ENCODE data around the gene HMGB1. TPM values are rescaled to one million over a fixed set of nuclear protein-coding genes. Genes with fewer than 3 reads are reported as not detected.

The HMGB1 gene
- 100 to 1,000 TPM; 629 to 859 (median 662) TPM for polyA plus RNA-seq

- Mint-ChIP-seq H3K9me3 (peaks cover 0 to 2% (median 0%) of the 10 kb centered on the region in 6 donors), H3K27me3 (ENCODE audit: low read depth in 3 of 3) (peaks cover 16 to 19% (median 16%) of the 10 kb centered on the region in 3 donors), H3K4me1 (peaks cover 34 to 41% of the 10 kb centered on the region in 2 donors), H3K36me3 (peaks cover 6 to 18% (median 8%) of the 10 kb centered on the region in 3 donors), H3K27ac (peak within 1 kb of the TSS; percentile 94 to 100 (median 98)), H3K4me3 (peak within 1 kb of the TSS; percentile 94 to 98 (median 97))
- peak; percentile 96 to 97 (median 96) for DNase-seq
These were observed at the start of gene HMGB1 for GRCh38 chr13:30465593-30466357. Gene HMGB1 (minus strand): TSS chr13:30465936. CDS start chr13:30463680, 2,256 bp downstream.

- Mint-ChIP-seq H3K27ac (no peak overlapping the region), H3K4me3 (no peak overlapping the region), H3K4me1 (no peaks in the 10 kb centered on the region), H3K9me3 (no peaks in the 10 kb centered on the region), H3K27me3 (ENCODE audit: low read depth in 3 of 3) (peaks cover 2 to 4% (median 4%) of the 10 kb centered on the region in 3 donors), H3K36me3 (no peaks in the 10 kb centered on the region)
- DNase-seq: no peak
These were observed 45.2 kb upstream of the HMGB1 start for GRCh38 chr13:30510811-30511371.

GRCh38 chr13:30510091-30510490 is 44.4 kb upstream of the HMGB1 start:
- H3K4me1 Mint-ChIP-seq: no peaks in the 10 kb centered on the region
- no peak overlapping the region for H3K4me3 Mint-ChIP-seq
- H3K36me3 Mint-ChIP-seq: no peaks in the 10 kb centered on the region
- peaks cover 4 to 6% (median 4%) of the 10 kb centered on the region in 3 donors for H3K27me3 Mint-ChIP-seq (ENCODE audit: low read depth in 3 of 3)
- no peak for DNase-seq
- H3K9me3 Mint-ChIP-seq: no peaks in the 10 kb centered on the region
- no peak overlapping the region for H3K27ac Mint-ChIP-seq

GRCh38 chr13:30509254-30510050 is 43.7 kb upstream of the HMGB1 start:
- H3K27me3 Mint-ChIP-seq (ENCODE audit: low read depth in 3 of 3): peaks cover 0 to 6% (median 4%) of the 10 kb centered on the region in 3 donors
- no peaks in the 10 kb centered on the region for H3K9me3 Mint-ChIP-seq
- no peak overlapping the region for H3K27ac Mint-ChIP-seq
- no peaks in the 10 kb centered on the region for H3K4me1 Mint-ChIP-seq
- DNase-seq: no peak
- no peaks in the 10 kb centered on the region for H3K36me3 Mint-ChIP-seq
- H3K4me3 Mint-ChIP-seq: no peak overlapping the region

GRCh38 chr13:30504081-30504480 is 38.3 kb upstream of the HMGB1 start:
- no peak overlapping the region for H3K27ac Mint-ChIP-seq
- DNase-seq: no peak
- H3K4me3 Mint-ChIP-seq: no peak overlapping the region
- H3K9me3 Mint-ChIP-seq: no peaks in the 10 kb centered on the region
- H3K36me3 Mint-ChIP-seq: no peaks in the 10 kb centered on the region
- H3K4me1 Mint-ChIP-seq: peaks cover 0 to 2% of the 10 kb centered on the region in 2 donors
- H3K27me3 Mint-ChIP-seq (ENCODE audit: low read depth in 3 of 3): peaks cover 1 to 4% (median 2%) of the 10 kb centered on the region in 3 donors

- no peaks in the 10 kb centered on the region for H3K36me3 Mint-ChIP-seq
- peaks cover 0 to 2% of the 10 kb centered on the region in 2 donors for H3K4me1 Mint-ChIP-seq
- H3K4me3 Mint-ChIP-seq: no peak overlapping the region
- H3K9me3 Mint-ChIP-seq: no peaks in the 10 kb centered on the region
- no peak overlapping the region for H3K27ac Mint-ChIP-seq
- no peak for DNase-seq
- H3K27me3 Mint-ChIP-seq (ENCODE audit: low read depth in 3 of 3): peaks cover 1 to 4% (median 2%) of the 10 kb centered on the region in 3 donors
These were observed 36.5 kb upstream of the HMGB1 start for GRCh38 chr13:30502237-30502636.

GRCh38 chr13:30499338-30499737 is 33.6 kb upstream of the HMGB1 start:
- Mint-ChIP-seq H3K36me3 (no peaks in the 10 kb centered on the region), H3K4me1 (peaks cover 0 to 2% of the 10 kb centered on the region in 2 donors), H3K9me3 (no peaks in the 10 kb centered on the region), H3K27me3 (ENCODE audit: low read depth in 3 of 3) (peaks cover 0 to 3% (median 1%) of the 10 kb centered on the region in 3 donors), H3K4me3 (no peak overlapping the region), H3K27ac (no peak overlapping the region)
- no peak for DNase-seq

GRCh38 chr13:30496147-30496546 is 30.4 kb upstream of the HMGB1 start:
- peaks cover 1 to 5% (median 2%) of the 10 kb centered on the region in 3 donors for H3K27me3 Mint-ChIP-seq (ENCODE audit: low read depth in 3 of 3)
- H3K9me3 Mint-ChIP-seq: no peaks in the 10 kb centered on the region
- DNase-seq: no peak
- no peak overlapping the region for H3K27ac Mint-ChIP-seq
- peaks cover 0 to 2% of the 10 kb centered on the region in 2 donors for H3K4me1 Mint-ChIP-seq
- H3K4me3 Mint-ChIP-seq: no peak overlapping the region
- no peaks in the 10 kb centered on the region for H3K36me3 Mint-ChIP-seq

GRCh38 chr13:30495746-30496145 is 30.0 kb upstream of the HMGB1 start:
- Mint-ChIP-seq H3K27ac (no peak overlapping the region), H3K9me3 (no peaks in the 10 kb centered on the region), H3K27me3 (ENCODE audit: low read depth in 3 of 3) (peaks cover 1 to 5% (median 2%) of the 10 kb centered on the region in 3 donors), H3K36me3 (no peaks in the 10 kb centered on the region), H3K4me3 (no peak overlapping the region), H3K4me1 (peaks cover 0 to 2% of the 10 kb centered on the region in 2 donors)
- no peak for DNase-seq

- H3K4me1 Mint-ChIP-seq: no peaks in the 10 kb centered on the region
- H3K27ac Mint-ChIP-seq: no peak overlapping the region
- peaks cover 0 to 5% (median 2%) of the 10 kb centered on the region in 3 donors for H3K27me3 Mint-ChIP-seq (ENCODE audit: low read depth in 3 of 3)
- no peaks in the 10 kb centered on the region for H3K9me3 Mint-ChIP-seq
- no peak overlapping the region for H3K4me3 Mint-ChIP-seq
- no peaks in the 10 kb centered on the region for H3K36me3 Mint-ChIP-seq
- no peak for DNase-seq
These were observed 28.1 kb upstream of the HMGB1 start for GRCh38 chr13:30493658-30494381.

- H3K4me1 Mint-ChIP-seq: no peaks in the 10 kb centered on the region
- H3K27ac Mint-ChIP-seq: no peak overlapping the region
- no peaks in the 10 kb centered on the region for H3K9me3 Mint-ChIP-seq
- no peaks in the 10 kb centered on the region for H3K36me3 Mint-ChIP-seq
- no peak overlapping the region for H3K4me3 Mint-ChIP-seq
- H3K27me3 Mint-ChIP-seq (ENCODE audit: low read depth in 3 of 3): peaks cover 4 to 9% (median 6%) of the 10 kb centered on the region in 3 donors
- DNase-seq: no peak
These were observed 21.3 kb upstream of the HMGB1 start for GRCh38 chr13:30487075-30487470.

GRCh38 chr13:30486230-30487074 is 20.7 kb upstream of the HMGB1 start:
- H3K27me3 Mint-ChIP-seq (ENCODE audit: low read depth in 3 of 3): peaks cover 4 to 9% (median 4%) of the 10 kb centered on the region in 3 donors
- no peak overlapping the region for H3K27ac Mint-ChIP-seq
- H3K4me1 Mint-ChIP-seq: no peaks in the 10 kb centered on the region
- H3K4me3 Mint-ChIP-seq: no peak overlapping the region
- DNase-seq: no peak
- H3K36me3 Mint-ChIP-seq: no peaks in the 10 kb centered on the region
- H3K9me3 Mint-ChIP-seq: no peaks in the 10 kb centered on the region
